Thoracic aorta (tissue), 2 donors: ENCODE measurements around the gene VSIG4. TPM values are rescaled to one million over a fixed set of nuclear protein-coding genes. Genes with fewer than 3 reads are reported as not detected.

Source experiments
- ATAC-seq: fragments of 150-250 bp; one replicate; pipeline ENCODE4 v1.8.0; 2017; ENCODE audit warnings: low read depth; ENCODE audit not compliant: insufficient number of reproducible peaks, low FRiP score
- DNase-seq: peaks from one replicate; pipeline ENCODE4 v3.0.0-alpha.2; 2020; ENCODE audit warnings: low spot score
- H3K27ac ChIP-seq, 2 donors: fragments of 200-600 bp; sonication (generic); 1 replicate in 1 of 2; 2 replicates in 1 of 2; pipeline ENCODE4 v1.5.1; 2016; ENCODE audit warnings: mild to moderate bottlenecking in 2 of 2, moderate library complexity in 2 of 2
- H3K27me3 ChIP-seq: fragments of 200-600 bp; sonication (generic); replicated peaks from 2 replicates; pipeline ENCODE4 v1.6.0; 2016; ENCODE audit warnings: mild to moderate bottlenecking; ENCODE audit not compliant: insufficient read depth
- H3K36me3 ChIP-seq: fragments of 200-600 bp; sonication (generic); one replicate; pipeline ENCODE4 v1.5.1; 2016
- H3K4me1 ChIP-seq, 2 donors: fragments of 200-600 bp; sonication (generic); 1 replicate in 1 of 2; 2 replicates in 1 of 2; pipeline versions ENCODE4 v1.5.1 to v1.6.0; 2016; ENCODE audit warnings: low read depth in 2 of 2, mild to moderate bottlenecking in 1 of 2; ENCODE audit not compliant: control insufficient read depth in 1 of 2
- H3K4me3 ChIP-seq: fragments of 200-600 bp; sonication (generic); 2 replicates; pipeline ENCODE4 v1.5.1; 2016; ENCODE audit warnings: mild to moderate bottlenecking
- H3K9me3 ChIP-seq: fragments of 200-600 bp; sonication (generic); 2 replicates; pipeline ENCODE4 v1.5.1; 2016
- total RNA-seq, 2 donors: library from RNA; depleted of rRNA; stranded (reverse); fragments of >200 nt; gene quantifications; one replicate each; pipeline versions ENCODE4 v1.1.0 to v1.2.3, GENCODE V29; 2016
- TF ChIP-seq, protein P1 (sequence below): fragments of 200-600 bp; sonication (generic); IDR thresholded peaks from one replicate; pipeline ENCODE4 v1.5.1; 2019; ENCODE audit warnings: antibody characterized with exemption

Gene VSIG4
- total RNA-seq, 2 donors from 2014 or later, result 154 to 311 TPM

DNA sequence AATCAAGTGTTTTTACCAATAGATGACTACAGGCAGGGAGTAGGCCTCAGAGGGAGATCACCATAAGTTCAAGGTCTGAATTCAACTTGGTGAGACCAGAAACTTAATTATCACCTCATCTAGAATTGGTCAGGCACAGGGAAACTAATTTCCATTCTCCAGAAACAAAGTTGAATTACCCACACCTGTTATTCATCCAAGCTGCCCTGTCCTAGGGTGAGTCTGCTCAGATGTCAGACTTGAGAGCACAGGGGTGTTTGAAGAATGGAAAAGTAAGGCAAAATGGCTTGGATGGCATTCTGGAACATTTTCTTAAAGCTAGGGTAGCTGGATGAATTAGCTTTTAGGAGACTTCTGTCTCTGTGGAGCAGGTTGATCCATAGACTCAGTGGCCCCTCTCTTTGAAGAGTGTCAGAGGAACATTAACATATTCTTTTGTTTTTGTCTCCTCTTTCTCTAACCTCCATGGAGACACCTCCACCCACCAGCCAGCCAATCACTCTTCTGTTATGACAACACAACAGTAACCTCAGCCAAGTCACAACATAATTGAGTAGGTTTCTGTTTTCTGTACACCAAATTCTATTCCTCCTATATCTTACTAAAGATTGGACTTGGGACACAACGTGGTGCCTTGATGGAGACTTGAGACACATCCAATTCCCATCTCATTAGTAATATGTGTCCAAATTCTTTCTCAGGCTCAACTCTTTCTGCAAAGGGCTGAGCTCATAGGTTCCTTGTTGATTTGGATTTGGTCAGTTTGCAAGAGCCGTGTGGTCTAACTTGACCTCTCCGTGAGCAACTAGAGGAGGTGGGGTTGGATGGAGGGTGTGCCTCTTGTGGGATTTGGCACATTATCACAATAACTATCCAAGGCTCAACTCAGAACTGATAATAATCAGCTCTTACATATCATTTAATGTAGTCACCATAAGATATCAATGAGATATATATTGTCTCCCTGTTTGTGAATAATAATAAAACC is 45.1 kb downstream of the VSIG4 start:
- H3K9me3 ChIP-seq, result no peaks in the 10 kb centered on the region
- no peaks in the 10 kb centered on the region for H3K27me3 ChIP-seq
- no peaks in the 10 kb centered on the region for H3K36me3 ChIP-seq
- TF ChIP-seq, protein P1, sequence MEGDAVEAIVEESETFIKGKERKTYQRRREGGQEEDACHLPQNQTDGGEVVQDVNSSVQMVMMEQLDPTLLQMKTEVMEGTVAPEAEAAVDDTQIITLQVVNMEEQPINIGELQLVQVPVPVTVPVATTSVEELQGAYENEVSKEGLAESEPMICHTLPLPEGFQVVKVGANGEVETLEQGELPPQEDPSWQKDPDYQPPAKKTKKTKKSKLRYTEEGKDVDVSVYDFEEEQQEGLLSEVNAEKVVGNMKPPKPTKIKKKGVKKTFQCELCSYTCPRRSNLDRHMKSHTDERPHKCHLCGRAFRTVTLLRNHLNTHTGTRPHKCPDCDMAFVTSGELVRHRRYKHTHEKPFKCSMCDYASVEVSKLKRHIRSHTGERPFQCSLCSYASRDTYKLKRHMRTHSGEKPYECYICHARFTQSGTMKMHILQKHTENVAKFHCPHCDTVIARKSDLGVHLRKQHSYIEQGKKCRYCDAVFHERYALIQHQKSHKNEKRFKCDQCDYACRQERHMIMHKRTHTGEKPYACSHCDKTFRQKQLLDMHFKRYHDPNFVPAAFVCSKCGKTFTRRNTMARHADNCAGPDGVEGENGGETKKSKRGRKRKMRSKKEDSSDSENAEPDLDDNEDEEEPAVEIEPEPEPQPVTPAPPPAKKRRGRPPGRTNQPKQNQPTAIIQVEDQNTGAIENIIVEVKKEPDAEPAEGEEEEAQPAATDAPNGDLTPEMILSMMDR, result no peak
- ATAC-seq, result no peak
- no peak overlapping the region for H3K4me3 ChIP-seq
- H3K4me1 ChIP-seq, result no peaks in the 10 kb centered on the region
- H3K27ac ChIP-seq, result no peak overlapping the region
- DNase-seq, result no peak

DNA sequence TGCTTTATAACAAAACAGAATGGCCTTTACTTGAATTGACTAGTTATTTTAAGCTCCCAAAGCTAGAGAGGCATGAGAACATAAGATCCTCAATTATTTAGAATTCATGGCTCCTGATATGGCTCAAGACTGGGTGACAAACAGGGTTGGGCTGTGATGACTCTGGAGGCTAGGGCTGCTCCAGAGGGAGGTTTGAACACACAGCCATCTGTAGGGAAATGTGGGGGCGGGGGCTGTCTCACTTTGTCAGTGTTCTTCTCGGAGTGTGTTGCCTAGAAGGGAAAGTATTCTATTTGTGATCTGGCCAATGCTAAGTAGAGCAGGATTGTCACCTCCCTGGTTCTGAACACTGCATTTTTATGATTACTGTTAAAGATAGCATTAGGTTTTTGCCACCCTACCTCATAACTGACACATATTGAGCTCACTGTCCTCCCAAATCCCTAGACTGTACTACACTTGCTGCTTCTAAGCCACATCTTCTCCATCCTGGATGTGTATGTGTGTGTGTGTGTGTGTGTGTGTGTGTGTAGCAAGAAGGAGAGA is 45.9 kb downstream of the VSIG4 start:
- TF ChIP-seq, protein P1, result no peak
- no peak for DNase-seq
- Histone ChIP-seq H3K4me1 (no peaks in the 10 kb centered on the region), H3K9me3 (no peaks in the 10 kb centered on the region), H3K36me3 (no peaks in the 10 kb centered on the region), H3K4me3 (no peak overlapping the region), H3K27me3 (no peaks in the 10 kb centered on the region), H3K27ac (no peak overlapping the region)
- ATAC-seq, result no peak

DNA sequence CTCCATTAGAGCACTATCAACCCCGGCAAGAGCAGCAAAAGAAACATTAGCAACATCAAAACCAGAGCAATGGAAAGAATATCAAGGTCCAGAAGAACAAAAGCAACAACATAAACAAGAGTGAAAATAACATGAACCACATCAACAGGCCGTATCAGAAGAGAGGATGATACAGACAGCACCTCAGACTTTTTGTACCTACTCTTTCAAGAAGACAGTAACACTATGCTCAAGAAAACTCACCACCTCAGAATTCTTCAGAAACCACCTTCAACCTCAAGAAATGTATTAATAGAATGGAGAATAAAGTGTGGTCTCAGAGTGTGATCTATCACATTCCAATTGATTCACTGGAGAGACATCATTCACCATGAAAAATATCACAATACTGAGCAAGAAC is 46.5 kb downstream of the VSIG4 start:
- TF ChIP-seq, protein P1, result no peak
- no peak for DNase-seq
- H3K36me3 ChIP-seq, result no peaks in the 10 kb centered on the region
- no peak overlapping the region for H3K27ac ChIP-seq
- H3K27me3 ChIP-seq, result no peaks in the 10 kb centered on the region
- ATAC-seq, result no peak
- H3K4me1 ChIP-seq, result no peaks in the 10 kb centered on the region
- H3K9me3 ChIP-seq, result no peaks in the 10 kb centered on the region
- no peak overlapping the region for H3K4me3 ChIP-seq

DNA sequence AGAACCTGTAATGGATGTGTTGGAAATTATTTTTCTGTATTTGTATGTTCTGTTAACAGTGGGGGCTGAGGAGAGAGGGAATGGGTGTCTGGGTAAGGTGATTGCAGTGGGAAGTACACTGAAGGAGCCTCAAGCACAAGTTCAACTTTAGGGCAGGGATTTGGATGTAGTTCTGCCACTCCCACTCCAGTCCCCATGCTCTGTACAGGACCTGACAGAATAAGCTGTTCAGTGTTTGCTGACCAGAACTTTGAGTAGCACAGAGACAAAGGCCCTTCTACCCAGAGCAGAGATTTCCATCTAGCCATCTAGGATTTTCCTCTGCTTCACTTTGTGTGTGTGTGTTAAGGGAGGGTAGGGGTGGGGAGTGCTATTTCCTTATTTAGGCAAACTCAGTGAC is 49.2 kb downstream of the VSIG4 start:
- no peak overlapping the region for H3K4me3 ChIP-seq
- no peaks in the 10 kb centered on the region for H3K9me3 ChIP-seq
- ATAC-seq, result no peak
- H3K27me3 ChIP-seq, result no peaks in the 10 kb centered on the region
- no peak overlapping the region for H3K27ac ChIP-seq
- TF ChIP-seq, protein P1, result no peak
- no peak for DNase-seq
- H3K4me1 ChIP-seq, result no peaks in the 10 kb centered on the region
- no peaks in the 10 kb centered on the region for H3K36me3 ChIP-seq

DNA sequence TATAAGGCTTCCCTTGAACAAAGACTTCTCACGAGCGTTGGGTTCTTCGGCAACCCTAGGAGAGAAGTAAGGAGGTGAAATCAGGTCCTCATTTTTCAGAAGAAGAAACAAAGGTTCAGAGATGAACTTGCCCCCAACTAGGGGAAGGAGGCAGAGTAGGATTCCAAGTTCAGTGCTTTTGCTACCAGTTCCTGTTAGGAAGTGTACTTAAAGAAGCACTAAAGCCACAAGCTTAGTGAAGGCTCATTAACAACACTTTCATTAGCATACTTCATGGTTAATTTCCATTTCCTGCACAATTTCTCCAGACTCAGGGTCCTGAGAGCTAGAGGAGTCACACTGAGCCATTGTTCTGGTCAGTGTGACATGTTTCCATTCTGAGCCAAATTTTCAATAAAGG is 52.1 kb downstream of the VSIG4 start:
- TF ChIP-seq, protein P1, result no peak
- Histone ChIP-seq H3K9me3 (no peaks in the 10 kb centered on the region), H3K27me3 (no peaks in the 10 kb centered on the region), H3K4me1 (no peaks in the 10 kb centered on the region), H3K27ac (no peak overlapping the region), H3K4me3 (no peak overlapping the region), H3K36me3 (no peaks in the 10 kb centered on the region)
- ATAC-seq (no peak), DNase-seq (no peak)
